GM21526 (cell line): Measurements from ENCODE around the gene CNOT1.
"Not testable (repeated sequence)": the region's sequence is repeated elsewhere in the genome, so short reads cannot be mapped to it uniquely, and the experiment has no call there.

ENCODE experiments used
- ATAC-seq: cut with Tn5 transposase; IDR thresholded peaks from one replicate; pipeline ENCODE4 v1.9.1; 2021; ENCODE audit warnings: moderate library complexity; ENCODE audit not compliant: unreplicated experiment, low FRiP score

CNOT1 gene

GRCh38 chr16:58638148-58639036, 8.8 kb upstream of the CNOT1 start:
- no peak for ATAC-seq

- ATAC-seq, result not testable (repeated sequence)
These were observed 7.4 kb upstream of the CNOT1 start for GRCh38 chr16:58637021-58637420.

- no peak for ATAC-seq
These were observed 6.8 kb upstream of the CNOT1 start for GRCh38 chr16:58636466-58636865.

GRCh38 chr16:58635502-58635901, 5.9 kb upstream of the CNOT1 start:
- no peak for ATAC-seq

- no peak for ATAC-seq
These were observed 4.7 kb upstream of the CNOT1 start for GRCh38 chr16:58634265-58634802.

- peak; percentile 18 for ATAC-seq
These were observed 537 bp downstream of the CNOT1 start for GRCh38 chr16:58628845-58629732.

- no peak for ATAC-seq
These were observed 5.4 kb downstream of the CNOT1 start for GRCh38 chr16:58624209-58624608.

GRCh38 chr16:58620396-58620795, 9.2 kb downstream of the CNOT1 start:
- ATAC-seq, result no peak

- ATAC-seq, result no peak
These were observed 14.3 kb downstream of the CNOT1 start for GRCh38 chr16:58615280-58615679.

- ATAC-seq, result no peak
These were observed 14.8 kb downstream of the CNOT1 start for GRCh38 chr16:58614860-58615259.

GRCh38 chr16:58614212-58614611, 15.4 kb downstream of the CNOT1 start:
- ATAC-seq, result no peak

GRCh38 chr16:58612965-58613364, 16.7 kb downstream of the CNOT1 start:
- ATAC-seq, result not testable (repeated sequence)

- ATAC-seq, result no peak
These were observed 21.0 kb downstream of the CNOT1 start for GRCh38 chr16:58608601-58609136.

GRCh38 chr16:58605562-58605961, 24.1 kb downstream of the CNOT1 start:
- no peak for ATAC-seq

GRCh38 chr16:58591083-58591482, 38.5 kb downstream of the CNOT1 start:
- ATAC-seq, result no peak

GRCh38 chr16:58589326-58589905, 40.2 kb downstream of the CNOT1 start:
- no peak for ATAC-seq

GRCh38 chr16:58588406-58588805, 41.2 kb downstream of the CNOT1 start:
- ATAC-seq, result no peak

- no peak for ATAC-seq
These were observed 43.1 kb downstream of the CNOT1 start for GRCh38 chr16:58586340-58587030.

- no peak for ATAC-seq
These were observed 44.7 kb downstream of the CNOT1 start for GRCh38 chr16:58584831-58585505.
